IMR-90 (cell line): ENCODE measurements around the gene ETS1. TPM values are rescaled to one million over a fixed set of nuclear protein-coding genes. Genes with fewer than 3 reads are reported as not detected.

Source experiments
- ATAC-seq: fragments of 200-7000 bp; cut with Tn5 transposase; 2 replicates; pipeline ENCODE4 v1.9.1; 2020; ENCODE audit warnings: low read depth, mild to moderate bottlenecking, moderate library complexity
- BruUV-seq: library from RNA; stranded (reverse); fragments of 400-500 nt; replicated peaks from 2 replicates; lab custom pipeline; 2021; lab: Mats Ljungman, UMichigan
- CTCF ChIA-PET: fragments of 300-600 bp; formaldehyde crosslinking; extraction: SDS; loops from one replicate; lab custom pipeline; 2021; ENCODE audit warnings: antibody characterized with exemption; lab: Yijun Ruan, JAX
- POLR2A ChIA-PET: fragments of 300-600 bp; sonication (Branson Sonifier 250); formaldehyde crosslinking; loops from one replicate; lab custom pipeline; 2022; ENCODE audit warnings: antibody characterized with exemption; ENCODE audit not compliant: unreplicated experiment; lab: Charles Lee
- DNase-seq: peaks from one replicate; pipeline ENCODE4 v3.0.0; 2013
- H2AFZ ChIP-seq: replicated peaks from 2 replicates; pipeline ENCODE3; 2013; ENCODE audit warnings: low read length, mild to moderate bottlenecking; ENCODE audit not compliant: poor library complexity
- H2AK5ac ChIP-seq: 2 replicates; pipeline ENCODE4 v1.6.1; 2013; ENCODE audit warnings: low read depth, low read length, inconsistent platforms
- H2AK9ac ChIP-seq: replicated peaks from 2 replicates; pipeline ENCODE3; 2013; ENCODE audit warnings: mild to moderate bottlenecking, low read depth, low read length, moderate library complexity; ENCODE audit not compliant: poor library complexity
- H2BK120ac ChIP-seq: 2 replicates; pipeline ENCODE4 v1.6.1; 2013; ENCODE audit warnings: low read depth, low read length, inconsistent platforms
- H2BK15ac ChIP-seq: 3 replicates; pipeline ENCODE4 v1.6.1; 2013; ENCODE audit warnings: low read depth, low read length, inconsistent platforms
- H2BK20ac ChIP-seq: 2 replicates; pipeline ENCODE4 v1.6.1; 2013; ENCODE audit warnings: low read depth, mild to moderate bottlenecking, inconsistent platforms, low read length, moderate library complexity
- H2BK5ac ChIP-seq: 2 replicates; pipeline ENCODE4 v1.6.1; 2013; ENCODE audit warnings: mild to moderate bottlenecking, low read depth, low read length, inconsistent platforms; ENCODE audit not compliant: poor library complexity, severe bottlenecking
- H3K14ac ChIP-seq: replicated peaks from 2 replicates; pipeline ENCODE4 v1.6.1; 2013; ENCODE audit warnings: low read depth, low read length, inconsistent platforms
- H3K18ac ChIP-seq: 2 replicates; pipeline ENCODE4 v1.6.1; 2013; ENCODE audit warnings: low read depth, low read length, control low read depth
- H3K23ac ChIP-seq: 2 replicates; pipeline ENCODE4 v1.6.1; 2013; ENCODE audit warnings: low read depth, low read length, inconsistent platforms
- H3K27ac ChIP-seq: 2 replicates; pipeline ENCODE4 v1.5.1; 2013; ENCODE audit warnings: mild to moderate bottlenecking, control low read depth, low read length; ENCODE audit not compliant: insufficient read depth
- H3K27me3 ChIP-seq: 2 replicates; pipeline ENCODE4 v1.6.1; 2013; ENCODE audit warnings: low read length; ENCODE audit not compliant: control insufficient read depth, insufficient read depth
- H3K36me3 ChIP-seq: 2 replicates; pipeline ENCODE4 v1.6.1; 2013; ENCODE audit warnings: low read length, mixed read lengths; ENCODE audit not compliant: control insufficient read depth, insufficient read depth
- H3K4ac ChIP-seq: 2 replicates; pipeline ENCODE4 v1.6.1; 2013; ENCODE audit warnings: low read depth, low read length, inconsistent platforms
- H3K4me1 ChIP-seq: 2 replicates; pipeline ENCODE4 v1.6.1; 2013; ENCODE audit warnings: low read length, mixed read lengths; ENCODE audit not compliant: control insufficient read depth, insufficient read depth
- H3K4me2 ChIP-seq: 2 replicates; pipeline ENCODE4 v1.6.1; 2013; ENCODE audit warnings: low read depth, mild to moderate bottlenecking, control low read depth, low read length, moderate library complexity
- H3K4me3 ChIP-seq: 2 replicates; pipeline ENCODE4 v1.5.1; 2013; ENCODE audit warnings: low read depth, mild to moderate bottlenecking, control low read depth, low read length, moderate library complexity; ENCODE audit not compliant: insufficient read depth
- H3K56ac ChIP-seq: 2 replicates; pipeline ENCODE4 v1.6.1; 2013; ENCODE audit warnings: low read length, inconsistent platforms; ENCODE audit not compliant: insufficient read depth; ENCODE audit errors: extremely low read depth
- H3K79me1 ChIP-seq, 2 experiments: 2 replicates each; pipeline ENCODE4 v1.6.1; 2013; ENCODE audit warnings: low read length in 2 of 2, inconsistent platforms in 1 of 2, low read depth in 1 of 2
- H3K9ac ChIP-seq: 2 replicates; pipeline ENCODE4 v1.6.1; 2013; ENCODE audit warnings: low read depth, low read length, control low read depth
- H3K9me1 ChIP-seq: 2 replicates; pipeline ENCODE4 v1.6.1; 2013; ENCODE audit warnings: low read length, inconsistent platforms; ENCODE audit not compliant: insufficient read depth
- H3K9me3 ChIP-seq: 2 replicates; pipeline ENCODE4 v1.6.1; 2013; ENCODE audit warnings: low read length; ENCODE audit not compliant: control insufficient read depth, insufficient read depth
- H4K20me1 ChIP-seq: 2 replicates; pipeline ENCODE4 v1.6.1; 2013; ENCODE audit warnings: low read length, inconsistent platforms; ENCODE audit not compliant: insufficient read depth
- H4K5ac ChIP-seq: 2 replicates; pipeline ENCODE4 v1.6.1; 2013; ENCODE audit warnings: mild to moderate bottlenecking, low read depth, low read length, control low read depth
- H4K8ac ChIP-seq, 2 experiments: 2 replicates each; pipeline ENCODE4 v1.6.1; 2013; ENCODE audit warnings: low read depth in 2 of 2, low read length in 2 of 2, control low read depth in 1 of 2, inconsistent platforms in 1 of 2
- H4K91ac ChIP-seq: 2 replicates; pipeline ENCODE4 v1.6.1; 2013; ENCODE audit warnings: low read depth, low read length, inconsistent platforms; ENCODE audit not compliant: insufficient read depth
- FOS ChIP-seq: fragments of 150-350 bp; IDR thresholded peaks from 2 replicates; pipeline ENCODE4 v1.6.1; 2016; ENCODE audit warnings: low read depth, low read length
- POLR2A ChIP-seq: IDR thresholded peaks from 2 replicates; pipeline ENCODE4 v1.6.1; 2012; ENCODE audit warnings: mild to moderate bottlenecking, low read depth, low read length
- WGBS, 2 experiments: methylation state at CpG; one replicate each; pipeline versions ENCODE4 v1.1.5 to v1.1.7; 2013; ENCODE audit warnings: missing lambda C conversion rate in 2 of 2; ENCODE audit not compliant: insufficient read length in 1 of 2; ENCODE audit errors: extremely low coverage in 2 of 2; 5-methylcytosine and 5-hydroxymethylcytosine counted together
- dilution Hi-C: fragments of 300-500 bp; cut with HindIII; formaldehyde crosslinking; loops from one replicate; pipeline ENCODE4 v1.14.3; 2018; ENCODE audit warnings: low sequenced_read_pairs; ENCODE audit not compliant: unreplicated experiment
- in situ Hi-C: fragments of 300-500 bp; cut with MboI; formaldehyde crosslinking; loops from 3 replicates; pipeline ENCODE4 v1.14.3; 2019; ENCODE audit warnings: low sequenced_read_pairs, inconsistent platforms, mixed read lengths
- intact Hi-C: fragments of 100-400 bp; cut with micrococcal nuclease; formaldehyde crosslinking; loops from 2 replicates; pipeline ENCODE4 v1.10.0; 2022
- polyA plus RNA-seq, 3 experiments: library from polyadenylated mRNA; depleted of rRNA; stranded (reverse); fragments of >200 nt; gene quantifications; 2 replicates each; pipeline ENCODE4 v1.2.3, GENCODE V29; 2012; ENCODE audit warnings: low replicate concordance in 1 of 3
- total RNA-seq: library from RNA; depleted of rRNA; stranded (reverse); fragments of >200 nt; gene quantifications from 2 replicates; pipeline ENCODE4 v1.2.3, GENCODE V29; 2012
- TF ChIP-seq, protein P1 (sequence below): fragments of 150-350 bp; IDR thresholded peaks from 2 replicates; pipeline ENCODE4 v1.6.1; 2016; ENCODE audit warnings: low read depth, mild to moderate bottlenecking, low read length, moderate library complexity, borderline replicate concordance

Gene ETS1
- total and polyA plus RNA-seq, 2 of the 4 experiments (the other 2 are of a cell fraction) = 41.2 to 56.3 TPM

DNA sequence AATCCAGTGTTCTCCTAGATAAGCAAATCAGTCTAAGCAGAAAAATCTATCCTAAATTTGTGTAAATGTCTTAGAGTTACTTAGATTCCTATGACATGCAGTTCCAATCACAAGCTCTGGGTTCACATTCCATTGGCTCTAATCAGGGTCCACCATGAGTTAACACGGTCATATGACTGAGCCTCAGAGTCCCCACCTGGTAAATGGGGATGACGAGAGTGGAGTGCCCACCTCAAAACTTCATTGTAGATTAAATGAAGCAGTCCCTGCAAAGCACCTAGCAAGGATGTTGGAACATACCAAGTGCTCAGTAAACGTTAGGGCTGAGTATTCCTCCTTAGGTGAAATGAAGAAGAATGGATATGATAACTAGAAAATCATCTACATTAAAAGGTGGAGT is 3.1 kb downstream of the ETS1 start:
- H2AFZ ChIP-seq = no peak overlapping the region
- H3K27me3 ChIP-seq = peaks cover 4% of the 10 kb centered on the region; the same call in 1 of the 2 replicates
- H2BK20ac ChIP-seq = no peak overlapping the region
- no peak overlapping the region for H2AK9ac ChIP-seq
- no peak overlapping the region for H3K9ac ChIP-seq
- no peaks in the 10 kb centered on the region for H4K20me1 ChIP-seq
- no peak overlapping the region for H2BK15ac ChIP-seq
- TF ChIP-seq FOS = no peak
- TF ChIP-seq POLR2A = no peak
- TF ChIP-seq, protein P1, sequence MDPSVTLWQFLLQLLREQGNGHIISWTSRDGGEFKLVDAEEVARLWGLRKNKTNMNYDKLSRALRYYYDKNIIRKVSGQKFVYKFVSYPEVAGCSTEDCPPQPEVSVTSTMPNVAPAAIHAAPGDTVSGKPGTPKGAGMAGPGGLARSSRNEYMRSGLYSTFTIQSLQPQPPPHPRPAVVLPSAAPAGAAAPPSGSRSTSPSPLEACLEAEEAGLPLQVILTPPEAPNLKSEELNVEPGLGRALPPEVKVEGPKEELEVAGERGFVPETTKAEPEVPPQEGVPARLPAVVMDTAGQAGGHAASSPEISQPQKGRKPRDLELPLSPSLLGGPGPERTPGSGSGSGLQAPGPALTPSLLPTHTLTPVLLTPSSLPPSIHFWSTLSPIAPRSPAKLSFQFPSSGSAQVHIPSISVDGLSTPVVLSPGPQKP = no peak
- no peak for ATAC-seq
- H3K23ac ChIP-seq = no peak overlapping the region
- H3K4me1 ChIP-seq = peaks cover 4% of the 10 kb centered on the region
- in situ Hi-C loops (no loop called here), dilution Hi-C loops (no loop called here), intact Hi-C loops (no loop called here)
- H3K79me1 ChIP-seq = no peaks in the 10 kb centered on the region
- no peak overlapping the region for H3K18ac ChIP-seq
- ChIA-PET CTCF (no interaction called here), POLR2A (no interaction called here)
- no peaks in the 10 kb centered on the region for H3K9me3 ChIP-seq
- peaks cover 2% of the 10 kb centered on the region; the same call in 1 of the 2 replicates for H3K9me1 ChIP-seq
- no peak overlapping the region for H4K5ac ChIP-seq
- no peak overlapping the region for H3K56ac ChIP-seq
- no peak for DNase-seq
- H3K4me2 ChIP-seq = no peak overlapping the region
- BruUV-seq = no TSS peak
- no peak overlapping the region for H3K14ac ChIP-seq
- no CpG with 5 or more reads among the region's 3 CpGs for WGBS, 2 experiments
- H3K36me3 ChIP-seq = no peaks in the 10 kb centered on the region
- no peak overlapping the region for H3K4ac ChIP-seq
- H4K8ac ChIP-seq = no peak overlapping the region
- H2AK5ac ChIP-seq = 0 out of 2 replicates have a peak overlapping the region, but pooled peaks have one; percentile 46
- no peak overlapping the region for H3K4me3 ChIP-seq
- no peak overlapping the region for H3K27ac ChIP-seq
- no peak overlapping the region for H2BK120ac ChIP-seq
- H2BK5ac ChIP-seq = no peak overlapping the region
- H4K91ac ChIP-seq = no peak overlapping the region
